ENCODE measurements around the gene CBR3. TPM values are rescaled to one million over a fixed set of nuclear protein-coding genes. Genes with fewer than 3 reads are reported as not detected.

The CBR3 gene
- total RNA-seq, 4 donors from 2014 or later, result 21.3 to 45.9 (median 37.9) TPM

- 91 to 93% methylated on average over 6 of the region's 6 CpGs for WGBS, 2 donors
- intact Hi-C loops (cut with DNase I; ENCODE audit: low total_unique reads), result no loop called here
- H3K4me3 ChIP-seq (ENCODE audit: low read depth, poor library complexity, severe bottlenecking), result no peak overlapping the region
- DNase-seq (ENCODE audit: low spot score in 2 of 2), result no peak
- TF ChIP-seq POLR2A (IDR thresholded peaks at IDR 0.05) (no peak), CTCF (IDR thresholded peaks at IDR 0.05) (no peak)
Measured at GRCh38 chr21:36170823-36171222, 35.9 kb downstream of the CBR3 start.

- H3K4me3 ChIP-seq (ENCODE audit: low read depth, poor library complexity, severe bottlenecking), result no peak overlapping the region
- DNase-seq (ENCODE audit: low spot score in 2 of 2), result no peak
- TF ChIP-seq CTCF (IDR thresholded peaks at IDR 0.05), result no peak
- TF ChIP-seq POLR2A (IDR thresholded peaks at IDR 0.05), result no peak
- intact Hi-C loops (cut with DNase I; ENCODE audit: low total_unique reads), result no loop called here
- WGBS, 2 donors, result 83 to 88% methylated on average over 5 of the region's 5 CpGs
Measured at GRCh38 chr21:36171336-36171735, 36.5 kb downstream of the CBR3 start.

- TF ChIP-seq CTCF (IDR thresholded peaks at IDR 0.05), result no peak
- TF ChIP-seq POLR2A (IDR thresholded peaks at IDR 0.05), result no peak
- intact Hi-C loops (cut with DNase I; ENCODE audit: low total_unique reads), result no loop called here
- WGBS, 2 donors, result 83 to 85% methylated on average over 9 of the region's 9 CpGs
- H3K4me3 ChIP-seq (ENCODE audit: low read depth, poor library complexity, severe bottlenecking), result no peak overlapping the region
- no peak for DNase-seq (ENCODE audit: low spot score in 2 of 2)
Measured at GRCh38 chr21:36171741-36172331, 37.0 kb downstream of the CBR3 start.

- no peak for DNase-seq (ENCODE audit: low spot score in 2 of 2)
- TF ChIP-seq CTCF (IDR thresholded peaks at IDR 0.05), result no peak
- TF ChIP-seq POLR2A (IDR thresholded peaks at IDR 0.05), result no peak
- 95 to 97% methylated on average over 6 of the region's 6 CpGs for WGBS, 2 donors
- intact Hi-C loops (cut with DNase I; ENCODE audit: low total_unique reads), result no loop called here
- H3K4me3 ChIP-seq (ENCODE audit: low read depth, poor library complexity, severe bottlenecking), result no peak overlapping the region
Measured at GRCh38 chr21:36174780-36175179, 39.9 kb downstream of the CBR3 start.

- no peak for DNase-seq (ENCODE audit: low spot score in 2 of 2)
- no peak overlapping the region for H3K4me3 ChIP-seq (ENCODE audit: low read depth, poor library complexity, severe bottlenecking)
- 77 to 82% methylated on average over 7 of the region's 7 CpGs for WGBS, 2 donors
- TF ChIP-seq POLR2A (IDR thresholded peaks at IDR 0.05), result no peak
- TF ChIP-seq CTCF (IDR thresholded peaks at IDR 0.05), result no peak
- intact Hi-C loops (cut with DNase I; ENCODE audit: low total_unique reads), result no loop called here
Measured at GRCh38 chr21:36175771-36176565, 41.1 kb downstream of the CBR3 start.
